NCI-H82 treated with DMSO at 0.1 percent for 48 hours (cell line): ENCODE results near the gene TLE4.

Experiments used
- DNase-seq: peaks from one replicate; lab custom pipeline; 2025; ENCODE audit not compliant: unreplicated experiment; lab: John Stamatoyannopoulos, UW

The TLE4 gene

DNA sequence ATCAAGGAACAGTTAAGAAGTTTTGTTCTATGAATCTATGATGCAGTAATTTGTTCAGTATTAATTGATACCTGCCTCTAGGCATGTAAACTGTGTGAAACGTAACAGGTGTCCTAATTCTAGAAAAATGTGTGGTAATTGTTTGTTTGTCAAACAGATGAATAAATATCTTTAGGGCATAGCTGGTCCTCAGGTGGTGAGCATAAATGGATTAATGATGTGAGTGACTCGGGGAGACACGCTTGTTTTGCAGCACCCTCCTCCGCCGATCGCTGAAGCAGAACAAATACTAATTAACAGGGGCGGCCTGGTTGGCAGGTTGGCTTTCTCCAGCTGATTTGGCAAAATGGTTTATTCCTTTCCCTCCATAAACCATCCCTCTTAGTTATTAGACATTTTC lies 88.8 kb downstream of the TLE4 start:
- peak; percentile 86 for DNase-seq

DNA sequence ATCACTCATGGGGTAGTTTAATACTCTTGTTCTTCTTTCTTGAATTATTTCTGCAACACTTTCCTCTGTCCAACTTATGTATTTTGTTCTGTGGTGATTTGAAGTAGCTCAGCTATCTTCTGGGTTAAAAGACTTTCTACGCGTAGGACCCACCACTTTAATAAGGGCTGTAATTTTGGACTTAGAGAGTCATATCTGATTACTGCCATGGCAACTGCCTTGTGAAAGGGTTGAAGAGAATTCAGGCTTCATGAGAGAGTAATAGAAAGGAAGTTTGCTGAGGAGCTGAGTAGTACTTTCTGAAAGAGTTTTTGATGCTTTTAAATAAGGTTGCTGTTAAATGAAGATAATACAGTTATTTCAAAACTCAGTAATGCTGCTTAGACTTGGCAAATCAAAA lies 89.5 kb downstream of the TLE4 start:
- DNase-seq: peak; percentile 9

DNA sequence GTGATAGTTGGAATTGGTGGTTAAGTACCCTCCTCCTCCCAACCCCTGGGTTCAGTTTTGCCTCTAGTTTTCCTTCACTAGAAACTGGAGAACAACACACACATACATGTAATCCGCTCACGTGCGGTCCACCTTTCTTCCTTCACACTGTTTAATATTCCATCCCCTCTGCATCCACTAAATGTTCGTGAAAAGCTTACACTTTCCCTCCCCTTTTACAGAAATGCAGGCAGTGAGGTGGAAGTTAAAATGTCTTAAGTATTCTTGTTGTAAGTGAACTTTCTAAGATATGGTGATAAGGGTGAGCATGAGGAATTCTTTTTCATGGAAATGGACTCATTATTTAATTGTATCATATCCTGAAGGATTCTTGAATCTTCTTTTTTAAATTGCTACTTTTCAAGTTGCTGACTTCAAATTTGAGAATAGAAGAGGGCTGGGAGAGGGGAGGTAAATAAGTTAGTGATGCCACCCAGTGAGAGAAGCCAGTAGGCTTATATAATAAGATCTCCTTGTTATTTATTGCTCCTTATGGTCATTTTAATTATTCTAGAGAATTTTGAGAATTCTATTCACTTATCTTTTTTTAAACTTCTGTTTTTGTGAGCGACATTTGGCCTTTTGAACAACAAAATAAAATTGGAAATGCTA lies 90.2 kb downstream of the TLE4 start:
- peak; percentile 7 for DNase-seq

GRCh38 chr9:79662537-79662956 lies 90.8 kb downstream of the TLE4 start:
- peak; percentile 92 for DNase-seq

GRCh38 chr9:79663300-79663699 lies 91.5 kb downstream of the TLE4 start:
- no peak for DNase-seq

GRCh38 chr9:79663878-79664277 lies 92.1 kb downstream of the TLE4 start:
- peak; percentile 77 for DNase-seq

- peak; percentile 67 for DNase-seq
These were observed 92.6 kb downstream of the TLE4 start for GRCh38 chr9:79664375-79664831.

- DNase-seq: no peak
These were observed 93.6 kb downstream of the TLE4 start for GRCh38 chr9:79665369-79665768.

GRCh38 chr9:79665931-79666330 lies 94.2 kb downstream of the TLE4 start:
- DNase-seq: no peak

DNA sequence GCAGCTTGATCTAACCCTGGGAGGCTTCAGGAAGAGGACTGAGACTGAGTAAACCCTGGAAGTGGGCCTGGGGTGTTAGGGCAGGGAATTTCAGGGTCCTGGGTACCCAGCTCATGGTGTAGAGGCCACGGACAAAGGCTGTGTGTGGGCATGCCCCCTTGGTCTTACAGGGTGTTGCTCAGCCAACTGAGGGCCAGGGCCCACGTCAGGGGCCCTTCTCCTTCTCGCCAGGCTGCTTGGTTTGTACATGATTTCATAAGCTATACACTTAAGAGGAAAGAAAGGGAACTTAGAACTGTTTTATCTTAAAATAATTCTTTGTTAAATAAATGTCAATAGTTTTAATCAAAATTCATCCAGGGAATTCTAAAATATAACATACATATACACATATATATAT lies 95.4 kb downstream of the TLE4 start:
- DNase-seq: no peak

- no peak for DNase-seq
These were observed 96.2 kb downstream of the TLE4 start for GRCh38 chr9:79667817-79668436.

DNA sequence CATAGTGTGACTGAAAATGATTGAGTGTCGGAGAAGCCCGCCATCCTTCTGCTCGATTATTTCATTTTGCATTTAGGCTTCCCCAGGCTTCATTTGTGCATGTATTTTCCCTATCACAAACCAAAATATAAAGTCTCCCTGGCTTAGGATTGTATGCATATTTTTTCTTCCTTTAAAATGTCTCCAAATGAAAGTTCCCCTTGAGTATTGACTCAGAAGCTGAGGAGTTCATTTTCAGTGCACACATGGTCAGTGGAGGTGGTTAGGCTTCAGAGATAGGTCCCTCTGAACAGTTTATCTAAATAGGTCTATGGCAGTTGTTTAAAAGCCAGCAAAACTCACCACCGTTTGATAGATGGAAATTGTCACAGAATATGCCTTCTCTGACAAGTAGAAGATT lies 97.2 kb downstream of the TLE4 start:
- DNase-seq: no peak

DNA sequence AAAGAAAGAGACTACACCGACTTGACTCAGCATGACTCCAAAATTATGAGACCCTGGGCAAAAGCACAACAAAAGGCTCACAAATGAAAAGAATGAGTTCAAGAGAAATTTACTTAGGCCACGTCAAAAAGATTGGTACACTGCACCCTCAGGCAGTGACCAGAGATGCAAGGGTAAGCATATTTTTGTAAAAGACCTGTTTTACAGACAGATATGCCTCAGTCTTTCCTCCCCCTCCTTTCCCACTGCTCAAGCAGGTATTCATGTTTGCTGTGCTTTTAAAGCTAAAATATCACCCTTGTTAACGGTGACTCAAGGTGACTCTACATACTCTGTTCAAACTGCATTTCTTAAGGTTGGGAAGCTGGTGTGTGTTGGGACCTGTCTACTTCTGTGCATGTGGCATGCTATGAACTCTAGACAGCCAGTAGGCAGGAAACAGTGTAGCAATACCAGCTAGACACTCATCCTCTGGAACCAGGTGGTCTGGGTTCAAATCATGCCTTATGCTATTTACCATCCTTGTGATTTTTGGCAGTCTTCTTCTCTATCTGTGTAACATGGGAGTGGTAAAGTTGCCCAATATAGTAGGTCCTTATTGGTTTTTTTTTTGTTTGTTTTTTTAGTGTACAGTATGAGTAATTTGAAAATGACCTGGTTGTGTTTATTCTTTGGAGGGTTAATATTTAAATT lies 98.7 kb downstream of the TLE4 start:
- no peak for DNase-seq

DNA sequence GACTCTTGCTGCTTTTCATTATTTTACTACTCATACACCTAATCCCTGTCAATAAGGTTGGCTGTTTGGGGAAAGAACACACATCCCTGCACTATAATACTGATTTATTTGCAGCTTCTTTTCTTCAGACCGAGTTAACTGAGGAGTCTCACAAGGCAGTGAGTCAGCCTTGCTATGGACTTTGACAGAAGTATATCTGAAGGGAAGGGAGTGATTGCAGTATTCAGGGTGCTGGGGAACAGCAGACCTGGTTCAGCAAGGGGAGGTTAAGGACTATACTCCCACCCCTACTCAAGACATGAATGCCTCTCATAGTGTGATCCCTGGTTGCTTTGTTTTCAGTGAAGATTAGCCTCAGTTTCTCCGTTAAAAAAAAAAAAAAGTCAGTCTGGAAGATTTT lies 99.8 kb downstream of the TLE4 start:
- DNase-seq: no peak

- DNase-seq: no peak
These were observed 100.5 kb downstream of the TLE4 start for GRCh38 chr9:79672236-79672635.

GRCh38 chr9:79672891-79673290 lies 101.1 kb downstream of the TLE4 start:
- DNase-seq: no peak

- DNase-seq: no peak
These were observed 101.8 kb downstream of the TLE4 start for GRCh38 chr9:79673614-79674013.

GRCh38 chr9:79674052-79674777 lies 102.5 kb downstream of the TLE4 start:
- DNase-seq: no peak

- no peak for DNase-seq
These were observed 109.8 kb downstream of the TLE4 start for GRCh38 chr9:79681576-79681975.

- no peak for DNase-seq
These were observed 110.4 kb downstream of the TLE4 start for GRCh38 chr9:79682076-79682736.

- DNase-seq: no peak
These were observed 112.3 kb downstream of the TLE4 start for GRCh38 chr9:79684059-79684458.
